HG02938 (cell line): ENCODE results near the gene ZBTB5.
"Not testable (repeated sequence)": the region's sequence is repeated elsewhere in the genome, so short reads cannot be mapped to it uniquely, and the experiment has no call there.

ENCODE experiments used
- ATAC-seq: cut with Tn5 transposase; IDR thresholded peaks from one replicate; pipeline ENCODE4 v1.9.1; 2021; ENCODE audit warnings: mild to moderate bottlenecking, moderate library complexity; ENCODE audit not compliant: unreplicated experiment

The ZBTB5 gene

DNA sequence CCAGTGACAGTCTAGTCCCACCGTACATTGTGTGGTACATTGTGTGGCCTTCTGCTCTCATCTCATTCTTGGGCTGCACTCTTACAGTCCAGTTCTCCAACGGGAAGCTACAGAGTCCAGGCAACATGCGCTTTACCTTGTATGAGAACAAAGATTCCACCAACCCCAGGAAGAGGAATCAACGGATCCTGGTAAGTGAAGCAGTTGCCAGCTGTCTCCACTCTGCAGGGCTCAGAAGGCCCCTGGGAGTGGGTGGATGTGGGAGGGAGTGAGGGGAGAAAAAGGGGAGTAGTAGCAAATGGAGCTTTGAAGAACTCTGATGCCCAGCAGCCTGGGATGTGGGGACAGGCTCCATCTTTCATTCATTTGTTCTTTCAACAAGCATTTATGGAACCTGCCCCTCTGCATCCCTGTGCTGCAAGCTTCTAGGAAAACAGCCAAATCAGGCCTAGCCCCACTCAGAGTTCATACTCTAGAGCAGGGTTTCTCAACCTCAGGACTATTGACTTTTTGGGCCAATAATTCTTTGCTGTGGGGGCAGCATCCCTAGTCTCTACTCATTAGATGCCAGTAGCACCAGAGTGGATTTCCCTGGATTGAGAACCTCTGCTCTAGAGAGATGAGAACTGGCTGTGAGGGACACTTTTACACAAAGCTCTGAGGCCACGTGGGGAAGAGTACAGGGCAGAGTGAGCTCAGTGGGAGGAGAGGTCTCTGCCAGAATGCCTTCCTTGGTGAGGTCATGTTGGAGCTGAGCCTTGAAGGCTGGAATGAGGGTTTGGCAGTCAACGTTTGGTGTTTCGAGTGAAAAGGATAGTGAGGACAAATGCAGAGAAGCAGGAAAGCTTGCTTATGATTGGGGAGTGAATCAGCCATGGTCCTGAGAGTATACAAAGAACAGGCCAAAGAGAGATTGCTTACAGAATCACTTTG, 21.6 kb upstream of the ZBTB5 start:
- no peak for ATAC-seq

- ATAC-seq: no peak
These were observed 21.0 kb upstream of the ZBTB5 start for GRCh38 chr9:37486256-37486615.

- ATAC-seq: peak; percentile 89
These were observed 20.4 kb upstream of the ZBTB5 start, which contains the start of gene POLR1E for GRCh38 chr9:37485389-37486255. Gene POLR1E, plus strand, starts transcription at chr9:37485948. Its CDS starts 100 bp downstream, at chr9:37486048.

- no peak for ATAC-seq
These were observed 15.5 kb upstream of the ZBTB5 start for GRCh38 chr9:37480759-37481158.

DNA sequence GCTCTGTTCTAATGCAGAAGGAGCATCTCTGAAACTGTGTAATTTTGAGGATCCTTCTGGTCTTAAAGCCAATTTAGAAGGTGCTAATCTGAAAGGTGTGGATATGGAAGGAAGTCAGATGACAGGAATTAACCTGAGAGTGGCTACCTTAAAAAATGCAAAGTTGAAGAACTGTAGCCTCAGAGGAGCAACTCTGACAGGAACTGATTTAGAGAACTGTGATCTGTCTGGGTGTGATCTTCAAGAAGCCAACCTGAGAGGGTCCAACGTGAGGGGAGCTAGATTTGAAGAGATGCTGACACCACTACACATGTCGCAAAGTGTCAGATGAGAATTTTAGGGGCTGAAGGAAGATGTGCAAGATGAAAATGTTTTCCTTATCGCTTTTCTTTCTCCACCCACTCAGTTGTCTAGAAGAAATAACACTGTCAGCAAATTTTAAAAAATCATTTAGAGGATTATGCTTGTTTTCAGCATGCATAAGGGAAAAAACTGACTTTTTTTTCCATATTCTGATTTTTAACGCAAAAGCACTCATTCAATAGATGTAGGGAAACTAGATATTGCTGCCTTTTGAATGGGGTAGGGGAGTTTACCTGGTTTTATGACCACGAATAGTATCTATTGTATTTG, 12.9 kb upstream of the ZBTB5 start:
- not testable (repeated sequence) for ATAC-seq

DNA sequence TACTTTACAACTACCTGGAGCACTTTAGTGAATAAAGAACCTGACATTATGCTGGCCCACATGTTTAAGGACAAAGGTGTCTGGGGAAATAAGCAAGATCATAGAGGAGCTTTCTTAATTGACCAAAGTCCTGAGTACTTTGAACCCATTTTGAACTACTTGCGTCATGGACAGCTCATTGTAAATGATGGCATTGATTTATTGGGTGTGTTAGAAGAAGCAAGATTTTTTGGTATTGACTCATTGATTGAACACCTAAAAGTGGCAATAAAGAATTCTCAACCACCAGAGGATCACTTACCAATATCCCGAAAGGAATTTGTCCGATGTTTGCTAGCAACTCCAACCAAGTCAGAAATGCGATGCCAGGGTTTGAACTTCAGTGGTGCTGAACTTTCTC, 12.2 kb upstream of the ZBTB5 start:
- ATAC-seq: not testable (repeated sequence)

DNA sequence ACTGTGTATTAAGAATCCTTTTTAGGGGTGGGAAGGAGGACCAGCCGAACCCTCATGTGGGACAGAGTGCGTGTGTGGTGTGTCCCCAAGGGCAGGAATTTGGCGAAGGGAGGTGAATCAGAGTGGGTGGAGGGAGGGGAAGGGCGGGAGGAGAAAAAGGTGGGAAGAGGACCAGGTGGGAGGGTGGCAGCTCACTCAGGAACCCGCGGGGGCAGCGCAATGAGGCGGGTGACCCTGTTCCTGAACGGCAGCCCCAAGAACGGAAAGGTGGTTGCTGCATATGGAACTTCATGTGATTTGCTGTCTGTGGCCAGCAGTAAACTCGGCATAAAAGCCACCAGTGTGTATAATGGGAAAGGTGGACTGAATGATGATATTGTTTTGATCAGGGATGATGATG, 11.7 kb upstream of the ZBTB5 start:
- ATAC-seq: no peak

DNA sequence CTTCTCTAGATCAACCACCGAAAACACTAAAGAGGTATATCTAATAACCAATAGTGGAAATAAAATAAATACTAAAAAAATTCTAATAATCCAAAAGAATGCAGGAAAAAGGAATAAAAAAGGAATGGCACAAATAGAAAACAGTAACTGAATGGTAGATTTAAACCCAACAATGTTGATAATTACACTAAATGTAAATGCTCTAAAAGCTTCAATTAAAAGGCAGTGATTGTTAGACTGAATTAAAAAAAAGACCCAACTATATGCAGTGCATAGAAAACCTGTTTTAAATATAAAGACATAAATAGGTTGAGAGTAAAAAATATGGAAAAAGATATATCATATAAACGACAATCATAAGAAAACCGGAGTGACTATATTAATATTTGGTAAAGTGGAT, 9.2 kb upstream of the ZBTB5 start:
- ATAC-seq: no peak

DNA sequence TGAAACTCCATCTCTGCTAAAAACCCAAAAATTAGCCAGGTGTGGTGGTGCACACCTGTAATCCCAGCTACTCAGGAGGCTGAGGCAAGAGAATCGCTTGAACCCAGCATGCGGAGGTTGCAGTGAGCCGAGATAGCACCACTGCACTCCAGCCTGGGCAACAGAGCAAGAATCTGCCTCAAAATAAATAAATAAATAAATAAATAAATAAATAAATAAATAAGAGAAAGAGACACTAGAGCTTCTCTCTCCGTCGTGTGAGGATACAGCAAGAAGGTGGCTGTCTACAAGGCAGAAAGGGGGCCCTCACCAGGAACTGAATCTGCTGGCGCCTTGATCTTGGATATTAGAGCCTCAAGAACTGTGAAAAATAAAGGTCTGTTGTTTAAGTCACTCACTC, 8.7 kb upstream of the ZBTB5 start:
- not testable (repeated sequence) for ATAC-seq

DNA sequence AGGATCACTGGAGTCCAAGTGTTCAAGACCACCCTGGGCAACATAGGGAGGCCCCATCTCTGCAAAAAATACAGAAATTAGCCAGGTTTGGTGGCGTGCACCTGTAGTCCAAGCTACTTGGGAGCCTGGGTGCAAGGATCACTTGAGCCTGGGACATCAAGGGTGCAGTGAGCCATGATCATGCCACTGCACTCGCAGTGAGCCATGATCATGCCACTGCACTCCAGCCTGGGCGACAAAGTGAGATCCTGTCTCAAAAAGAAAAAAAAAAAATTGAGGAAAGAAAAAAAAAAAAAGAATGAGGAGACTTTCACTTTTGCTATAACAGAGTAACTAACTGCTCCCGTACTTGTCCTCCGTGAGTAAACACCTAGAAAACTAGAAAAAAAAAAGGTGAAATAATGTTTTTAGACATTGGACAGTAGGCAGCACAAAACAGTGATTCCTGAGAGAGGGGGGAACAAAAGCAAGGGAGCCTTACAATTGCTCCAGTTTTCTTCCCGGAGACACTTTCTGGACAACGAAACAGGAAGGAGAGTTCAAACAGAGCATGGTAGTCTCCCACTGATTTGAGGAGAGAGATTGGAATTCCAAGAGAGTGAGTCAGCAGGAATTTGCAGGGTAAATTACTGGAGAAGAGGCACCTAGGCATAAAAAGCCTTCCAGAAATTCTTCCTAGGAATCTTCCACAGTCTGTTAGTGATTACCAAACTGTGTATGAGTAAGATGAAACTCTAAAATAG, 6.9 kb upstream of the ZBTB5 start:
- ATAC-seq: no peak

GRCh38 chr9:37468620-37469019, 3.4 kb upstream of the ZBTB5 start:
- no peak for ATAC-seq

- not testable (repeated sequence) for ATAC-seq
These were observed 2.3 kb upstream of the ZBTB5 start for GRCh38 chr9:37467530-37467929.

DNA sequence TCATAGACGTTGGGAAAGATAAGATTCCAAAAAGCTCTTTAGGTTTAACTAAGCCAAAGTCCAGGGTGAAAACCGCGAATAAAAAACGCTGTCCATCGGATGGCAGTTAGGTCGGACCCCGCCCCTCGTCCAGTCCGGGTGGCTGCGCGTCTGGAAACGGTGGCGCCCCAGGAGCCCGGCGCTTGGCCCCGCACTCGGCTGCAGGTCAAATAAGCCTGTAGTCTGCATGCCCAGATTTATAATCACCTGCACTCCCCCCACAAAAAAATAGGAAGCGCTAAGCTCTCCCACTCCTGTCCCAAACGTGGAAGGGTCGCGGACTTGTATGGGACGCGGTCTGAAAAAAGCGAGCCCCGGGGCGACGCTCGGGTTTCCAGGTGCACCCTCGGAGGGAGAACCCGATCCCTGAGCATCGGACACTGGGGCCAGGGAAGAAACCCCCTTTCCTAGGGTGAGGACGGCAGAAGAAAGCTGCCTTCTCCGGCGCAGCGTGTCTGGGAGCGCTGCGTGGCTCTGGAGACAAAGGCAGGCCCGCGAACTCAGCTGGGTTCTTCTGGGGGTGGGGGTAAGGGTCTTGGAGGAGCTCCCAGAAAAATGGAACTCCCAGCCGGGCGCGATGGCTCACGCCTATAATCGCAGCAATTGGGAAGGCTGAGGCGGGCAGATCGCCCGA, 923 bp upstream of the ZBTB5 start:
- peak; percentile 4 for ATAC-seq

GRCh38 chr9:37464426-37465248, 613 bp downstream of the ZBTB5 start:
- peak; percentile 29 for ATAC-seq

DNA sequence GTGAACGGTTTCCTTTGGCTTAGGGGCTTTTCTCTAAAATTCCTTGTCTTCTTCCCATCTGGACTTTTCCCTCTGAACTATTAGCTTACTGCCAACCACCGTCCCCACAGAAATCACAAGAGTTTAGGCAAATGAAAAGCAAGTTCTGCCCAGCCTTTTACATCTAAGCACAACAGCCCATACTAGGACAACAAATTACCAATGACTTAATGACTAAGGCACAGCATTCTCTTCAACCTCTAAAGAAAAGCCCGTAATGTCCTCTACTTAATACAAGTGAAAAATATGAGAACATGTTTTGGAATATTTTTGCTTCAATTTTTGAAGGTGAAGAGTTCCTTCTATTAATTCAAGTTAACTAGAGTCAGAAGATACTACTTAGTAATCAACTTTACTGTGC, 1.2 kb downstream of the ZBTB5 start:
- no peak for ATAC-seq

GRCh38 chr9:37456817-37457216, 8.4 kb downstream of the ZBTB5 start:
- no peak for ATAC-seq

DNA sequence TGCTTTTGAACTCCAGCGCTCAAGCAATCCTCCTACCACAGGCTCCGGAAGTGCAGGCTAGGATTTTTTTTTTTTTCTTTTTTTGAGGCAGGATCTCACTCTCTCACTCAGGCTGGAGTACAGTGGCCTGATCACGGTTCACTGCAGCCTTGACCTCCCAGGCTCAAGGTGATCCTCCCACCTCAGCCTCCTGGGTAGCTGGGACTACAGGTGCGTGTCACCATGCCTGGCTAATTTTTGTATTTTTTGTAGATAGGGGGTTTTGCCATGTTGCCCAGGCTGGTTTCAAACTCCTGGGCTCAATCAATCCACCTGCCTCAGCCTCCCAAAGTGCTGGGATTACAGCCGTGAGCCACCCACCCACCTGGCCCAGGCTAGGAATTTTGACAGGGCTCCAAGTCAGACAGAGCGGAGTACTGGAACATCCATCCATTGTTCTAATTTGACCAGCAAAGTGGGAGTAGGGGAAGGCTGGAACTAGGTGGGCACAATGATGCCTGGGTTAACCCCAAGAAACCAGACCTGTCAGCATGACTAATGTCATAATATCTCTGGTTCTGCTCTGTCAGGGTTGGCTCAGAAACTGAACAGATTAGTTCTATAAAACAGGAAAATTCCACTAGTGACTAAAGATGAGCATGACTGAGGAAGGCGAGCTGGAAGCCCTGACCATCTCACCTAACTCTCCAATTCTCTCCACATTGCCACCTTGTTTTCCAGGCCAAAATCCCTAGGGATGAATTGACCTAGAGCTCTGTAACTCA, 9.2 kb downstream of the ZBTB5 start:
- no peak for ATAC-seq

DNA sequence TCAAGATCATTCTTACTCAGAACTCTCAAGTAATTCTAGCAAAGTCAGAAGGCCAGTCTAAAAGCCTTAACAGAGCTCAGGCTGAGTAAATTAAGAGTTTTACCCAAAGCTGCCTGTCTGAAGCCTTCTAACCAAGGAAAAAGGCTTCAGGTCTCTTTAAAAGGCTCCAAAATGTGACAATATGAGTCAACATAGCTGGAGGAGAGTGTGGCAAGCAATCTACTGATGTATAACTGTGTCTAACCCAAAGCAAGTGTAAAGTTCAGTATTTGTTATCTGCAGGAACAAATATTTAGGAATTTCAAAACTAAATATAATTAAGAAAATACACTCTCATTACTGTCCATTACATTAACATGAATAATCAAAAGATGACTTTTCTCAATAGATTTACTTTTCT, 11.0 kb downstream of the ZBTB5 start:
- no peak for ATAC-seq
